GM12878 (cell line): ENCODE measurements around the gene COQ8B. TPM values are rescaled to one million over a fixed set of nuclear protein-coding genes. Genes with fewer than 3 reads are reported as not detected.
"Not testable (repeated sequence)": the region's sequence is repeated elsewhere in the genome, so short reads cannot be mapped to it uniquely, and the experiment has no call there.

Experiments
- ATAC-seq: fragments of 200-7000 bp; cut with Tn5 transposase; 3 replicates; pipeline ENCODE4 v1.9.1; 2020; ENCODE audit warnings: mild to moderate bottlenecking, moderate library complexity
- BruUV-seq: library from RNA; stranded (reverse); fragments of 400-500 nt; replicated peaks from 2 replicates; lab custom pipeline; 2021; lab: Mats Ljungman, UMichigan
- CTCF ChIA-PET: fragments of 300-600 bp; sonication (Branson Sonifier 250); formaldehyde crosslinking; extraction: SDS; loops from one replicate; lab custom pipeline; 2021; ENCODE audit warnings: inconsistent platforms; lab: Yijun Ruan, JAX
- POLR2A ChIA-PET: fragments of 350-600 bp; formaldehyde crosslinking; extraction: SDS; loops from one replicate; lab custom pipeline; 2021; ENCODE audit warnings: inconsistent platforms; lab: Charles Lee
- RAD21 ChIA-PET: fragments of 300-600 bp; sonication (Branson Sonifier 250); formaldehyde crosslinking; loops from one replicate; lab custom pipeline; 2023; ENCODE audit warnings: antibody characterized with exemption; ENCODE audit not compliant: unreplicated experiment; lab: Charles Lee
- SMC1A ChIA-PET: fragments of 300-600 bp; sonication (Branson Sonifier 250); formaldehyde crosslinking; loops from one replicate; lab custom pipeline; 2023; ENCODE audit not compliant: unreplicated experiment, uncharacterized antibody; lab: Charles Lee
- DNase-seq: peaks from one replicate; pipeline ENCODE4 v3.0.0-alpha.2; 2011; ENCODE audit warnings: low read depth, low spot score
- FAIRE-seq: peaks from 3 replicates; lab custom pipeline; 2011; peaks lifted over from hg19 to GRCh38; lab: Jason Lieb, UNC
- H2AFZ ChIP-seq: 2 replicates; pipeline ENCODE4 v1.6.0; 2011; ENCODE audit warnings: low read depth, low read length, control low read depth; ENCODE audit not compliant: control insufficient read depth
- H3K27ac ChIP-seq: 2 replicates; pipeline ENCODE4 v1.5.1; 2011; ENCODE audit warnings: control low read depth; ENCODE audit not compliant: control insufficient read depth, insufficient read depth
- H3K27me3 ChIP-seq, 2 experiments: replicated peaks in 1 of 2; 2 replicates each; pipeline versions ENCODE4 v1.6.0 to v1.6.1; 2011; ENCODE audit warnings: low read length in 1 of 2; ENCODE audit not compliant: control insufficient read depth in 2 of 2, insufficient read depth in 2 of 2
- H3K36me3 ChIP-seq, 2 experiments: 2 replicates each; pipeline ENCODE4 v1.5.1; 2011; ENCODE audit warnings: low read length in 1 of 2; ENCODE audit not compliant: control insufficient read depth in 2 of 2, insufficient read depth in 2 of 2
- H3K4me1 ChIP-seq: 2 replicates; pipeline ENCODE4 v1.6.1; 2011; ENCODE audit warnings: mild to moderate bottlenecking, low read length, moderate library complexity, mixed read lengths; ENCODE audit not compliant: control insufficient read depth, insufficient read depth
- H3K4me2 ChIP-seq: 2 replicates; pipeline ENCODE4 v1.6.0; 2011; ENCODE audit warnings: control low read depth; ENCODE audit not compliant: control insufficient read depth, insufficient read depth
- H3K4me3 ChIP-seq: fragments of 200-600 bp; sonication (generic); 2 replicates; pipeline ENCODE4 v1.5.1; 2016
- H3K79me2 ChIP-seq: 2 replicates; pipeline ENCODE4 v1.6.0; 2011; ENCODE audit warnings: low read length; ENCODE audit not compliant: control insufficient read depth, insufficient read depth
- H3K9ac ChIP-seq: 2 replicates; pipeline ENCODE4 v1.8.0; 2011; ENCODE audit warnings: low read length, control low read depth, mixed read lengths; ENCODE audit not compliant: control insufficient read depth, insufficient read depth
- H3K9me3 ChIP-seq: replicated peaks from 3 replicates; pipeline ENCODE4 v1.5.1; 2011; ENCODE audit warnings: mild to moderate bottlenecking, low read length; ENCODE audit not compliant: control insufficient read depth, insufficient read depth
- H4K20me1 ChIP-seq: 2 replicates; pipeline ENCODE4 v1.6.0; 2011; ENCODE audit not compliant: control insufficient read depth, insufficient read depth
- FOS ChIP-seq: IDR thresholded peaks from 3 replicates; pipeline ENCODE4 v1.6.1; 2011; ENCODE audit warnings: borderline replicate concordance; ENCODE audit not compliant: insufficient read length; ENCODE audit errors: extremely low read depth
- NFYB ChIP-seq: IDR thresholded peaks from 2 replicates; pipeline ENCODE4 v1.6.1; 2011; ENCODE audit warnings: low read depth, mild to moderate bottlenecking, low read length, improper control_type of control experiment, moderate library complexity; ENCODE audit not compliant: insufficient read depth
- RAD51 ChIP-seq: fragments of 450-650 bp; IDR thresholded peaks from 2 replicates; pipeline ENCODE4 v1.6.1; 2016; ENCODE audit warnings: moderate library complexity, mild to moderate bottlenecking, inconsistent platforms
- whole genome bisulfite sequencing: methylation state at CpG from one replicate; pipeline ENCODE4 v1.1.6; 2016; ENCODE audit warnings: low lambda C conversion rate; ENCODE audit not compliant: insufficient replicate concordance, insufficient coverage; ENCODE audit errors: missing lambda C conversion rate; 5-methylcytosine and 5-hydroxymethylcytosine counted together
- in situ Hi-C: fragments of 300-500 bp; cut with MboI; formaldehyde crosslinking; loops from 9 replicates; pipeline ENCODE4 v1.14.3; 2018; ENCODE audit warnings: mixed read lengths
- intact Hi-C: fragments of 100-400 bp; cut with micrococcal nuclease; formaldehyde crosslinking; loops from one replicate; pipeline ENCODE4 v1.14.2; 2022; ENCODE audit not compliant: unreplicated experiment
- polyA plus RNA-seq, 11 experiments: library from polyadenylated mRNA; depleted of rRNA in 4 of 11; unstranded in 6 of 11; stranded (reverse) in 5 of 11; fragments of >200 nt; fragmentation: Nextera tagmentation in 4 of 11; fragmentation: Illumina TruSeq in 1 of 11; extraction: Ambion mirVana in 4 of 11; extraction: Trizol in 1 of 11; gene quantifications; 1 replicate in 1 of 11; 2 replicates in 10 of 11; pipeline versions ENCODE4 v1.2.1 to v1.2.3, GENCODE V29; 2011 to 2016; ENCODE audit warnings: inconsistent platforms in 2 of 11, missing spikeins in 2 of 11, low read depth in 1 of 11
- total RNA-seq, 4 experiments: library from RNA; depleted of rRNA in 3 of 4; stranded (reverse); fragments of >200 nt in 3 of 4; fragmentation: Illumina TruSeq in 1 of 4; extraction: Trizol in 1 of 4; gene quantifications; 2 replicates each; pipeline versions ENCODE4 v1.2.1 to v1.2.3, GENCODE V29; 2013 to 2021
- TF ChIP-seq, protein P1 (sequence below): IDR thresholded peaks from 2 replicates; pipeline ENCODE4 v1.6.1; 2011; ENCODE audit warnings: borderline replicate concordance, low read depth, mild to moderate bottlenecking, moderate library complexity, mixed read lengths, low read length; ENCODE audit not compliant: insufficient read depth; ENCODE audit errors: extremely low read length

COQ8B gene
- total and polyA plus RNA-seq, 10 of the 15 experiments (the other 5 are each of a cell fraction or from before 2014, with no cell fraction given): 0.39 to 37.1 (median 16.8) TPM

DNA sequence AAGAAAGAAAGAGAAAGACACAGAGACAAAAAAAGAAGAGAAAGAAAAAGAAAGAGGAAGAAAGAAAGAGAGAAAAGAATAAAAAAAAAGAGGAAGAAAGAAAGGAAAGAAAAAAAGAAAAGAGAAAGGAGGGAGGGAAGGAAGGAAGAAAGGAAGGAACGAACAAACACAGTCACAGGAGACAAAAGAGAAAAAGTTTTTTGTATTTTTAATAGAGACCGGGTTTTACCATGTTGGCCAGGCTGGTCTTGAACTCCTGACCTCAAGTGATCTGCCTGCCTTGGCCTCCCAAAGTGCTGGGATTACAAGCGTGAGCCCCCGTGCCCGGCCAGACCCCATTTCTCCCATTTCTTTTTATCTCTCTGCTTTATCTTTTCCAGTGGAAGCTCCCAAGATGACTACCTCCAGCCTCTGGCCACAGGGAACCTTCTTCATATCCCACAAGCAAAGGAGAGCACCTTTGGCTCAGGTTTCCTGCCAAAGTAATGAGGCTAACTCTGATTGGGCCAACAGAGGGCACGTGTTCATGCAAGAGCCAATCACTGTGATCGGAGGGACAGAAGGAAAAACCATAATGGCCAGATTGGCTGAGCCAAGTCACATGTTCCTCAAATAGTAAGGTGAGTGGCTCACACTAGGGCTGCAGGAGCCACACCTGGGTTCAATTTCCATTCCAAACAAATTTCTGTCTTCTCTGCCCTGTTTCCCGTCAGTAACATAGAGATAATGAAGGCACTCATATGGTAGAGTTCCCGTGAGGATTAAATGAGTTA, 66.6 kb downstream of the COQ8B start:
- H3K27ac ChIP-seq, H3K4me3 ChIP-seq, RAD21 ChIA-PET, H2AFZ ChIP-seq, DNase-seq, FAIRE-seq, H3K4me1 ChIP-seq, H3K36me3 ChIP-seq, H3K4me2 ChIP-seq, H4K20me1 ChIP-seq, H3K9ac ChIP-seq, H3K27me3 ChIP-seq, POLR2A ChIA-PET, H3K79me2 ChIP-seq, BruUV-seq, H3K9me3 ChIP-seq, intact Hi-C loops: not testable (repeated sequence)
- 72% methylated on average over 9 of the region's 9 CpGs for WGBS
- in situ Hi-C loops: loop anchor here (10.0 kb wide), 1 partner anchor 505 kb away; no protein-coding TSS in a partner anchor
- CTCF ChIA-PET: interaction anchor here (2.0 kb wide), 1 partner anchor 16 kb away, joined by 10 read pairs; no protein-coding TSS in a partner anchor
- SMC1A ChIA-PET: interaction anchor here (2.0 kb wide), 1 partner anchor 15 kb away, joined by 7 read pairs; no protein-coding TSS in a partner anchor
- TF ChIP-seq, protein P1, sequence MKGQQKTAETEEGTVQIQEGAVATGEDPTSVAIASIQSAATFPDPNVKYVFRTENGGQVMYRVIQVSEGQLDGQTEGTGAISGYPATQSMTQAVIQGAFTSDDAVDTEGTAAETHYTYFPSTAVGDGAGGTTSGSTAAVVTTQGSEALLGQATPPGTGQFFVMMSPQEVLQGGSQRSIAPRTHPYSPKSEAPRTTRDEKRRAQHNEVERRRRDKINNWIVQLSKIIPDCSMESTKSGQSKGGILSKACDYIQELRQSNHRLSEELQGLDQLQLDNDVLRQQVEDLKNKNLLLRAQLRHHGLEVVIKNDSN: peak; percentile 41
- TF ChIP-seq RAD51 (peak; percentile 53; the same call in 1 of the 2 replicates), NFYB (peak; percentile 94), FOS (peak; percentile 11)
- peak; percentile 46 for ATAC-seq
